Endometrium (tissue), 2 donors: ENCODE results near the gene RASA3.
A peak's percentile ranks its signal among the peaks of the same experiment; 100 is the strongest.
"Not testable (repeated sequence)": the region's sequence is repeated elsewhere in the genome, so short reads cannot be mapped to it uniquely, and the experiment has no call there.

ENCODE experiments used
- FAIRE-seq: peaks from 2 replicates; lab custom pipeline; 2012; peaks lifted over from hg19 to GRCh38; lab: Jason Lieb, UNC
- donor health status: control.
- donor health status: control.

Gene RASA3

GRCh38 chr13:114032126-114032799, 100.2 kb downstream of the RASA3 start:
- peak; percentile 21 for FAIRE-seq

- no peak for FAIRE-seq
Measured at GRCh38 chr13:114031631-114032030, 100.8 kb downstream of the RASA3 start.

GRCh38 chr13:114030666-114031610, 101.5 kb downstream of the RASA3 start:
- no peak for FAIRE-seq

DNA sequence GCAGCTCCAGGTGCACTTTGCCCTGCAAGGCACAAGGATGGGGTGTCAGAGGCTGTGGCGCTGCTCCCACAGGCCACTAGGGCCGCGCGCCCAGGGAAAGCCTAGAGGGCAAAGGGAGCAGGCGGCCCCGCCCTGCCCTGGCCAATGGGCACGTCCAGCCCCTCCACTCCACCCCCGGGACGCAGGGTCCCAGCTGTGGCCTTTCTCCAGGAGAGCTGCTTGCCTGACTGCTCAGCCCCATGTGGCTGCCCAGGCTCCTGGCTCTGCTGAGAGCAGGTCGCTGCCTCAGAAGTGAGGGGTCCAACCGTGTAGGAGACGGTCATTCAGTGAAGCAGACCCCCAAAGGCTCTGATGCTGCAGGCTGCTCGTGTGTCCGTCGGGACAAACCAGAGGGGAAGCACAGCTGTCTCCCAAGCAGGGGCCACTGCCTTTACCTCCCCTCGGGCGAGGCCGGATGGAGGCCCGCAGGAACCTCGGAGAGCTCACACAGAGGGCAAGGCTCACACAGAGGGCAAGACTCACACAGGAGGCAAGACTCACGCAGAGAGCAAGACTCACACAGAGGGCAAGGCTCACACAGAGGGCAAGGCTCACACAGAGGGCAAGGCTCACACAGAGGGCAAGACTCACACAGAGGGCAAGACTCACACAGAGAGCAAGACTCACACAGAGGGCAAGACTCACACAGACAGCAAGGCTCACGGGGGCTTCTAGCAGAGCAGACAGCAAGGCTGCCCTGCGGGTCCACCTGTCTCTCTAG, 102.4 kb downstream of the RASA3 start:
- FAIRE-seq = no peak

DNA sequence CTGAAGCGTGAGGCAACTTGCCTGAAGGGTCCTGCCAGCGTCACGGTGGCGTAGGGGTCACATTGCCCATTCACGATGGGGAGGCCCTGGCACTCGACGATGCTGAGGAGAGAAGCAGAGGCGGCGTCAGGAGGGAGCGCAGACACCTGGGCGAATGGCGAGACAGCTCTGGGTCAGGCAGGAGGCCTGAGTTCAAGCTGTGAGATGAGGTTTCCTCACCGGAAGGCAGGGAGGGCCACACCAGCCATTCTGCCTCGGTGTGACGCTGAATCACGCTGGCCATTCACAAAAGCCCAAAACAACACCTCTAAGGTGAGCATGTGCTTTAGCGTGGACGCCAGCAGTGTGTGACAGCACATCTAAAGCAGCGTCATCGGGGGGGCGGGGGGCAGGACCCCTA, 104.6 kb downstream of the RASA3 start:
- FAIRE-seq = no peak

- FAIRE-seq = no peak
Measured at GRCh38 chr13:114027046-114027715, 105.2 kb downstream of the RASA3 start.

GRCh38 chr13:114026481-114026880, 105.9 kb downstream of the RASA3 start:
- FAIRE-seq = no peak

DNA sequence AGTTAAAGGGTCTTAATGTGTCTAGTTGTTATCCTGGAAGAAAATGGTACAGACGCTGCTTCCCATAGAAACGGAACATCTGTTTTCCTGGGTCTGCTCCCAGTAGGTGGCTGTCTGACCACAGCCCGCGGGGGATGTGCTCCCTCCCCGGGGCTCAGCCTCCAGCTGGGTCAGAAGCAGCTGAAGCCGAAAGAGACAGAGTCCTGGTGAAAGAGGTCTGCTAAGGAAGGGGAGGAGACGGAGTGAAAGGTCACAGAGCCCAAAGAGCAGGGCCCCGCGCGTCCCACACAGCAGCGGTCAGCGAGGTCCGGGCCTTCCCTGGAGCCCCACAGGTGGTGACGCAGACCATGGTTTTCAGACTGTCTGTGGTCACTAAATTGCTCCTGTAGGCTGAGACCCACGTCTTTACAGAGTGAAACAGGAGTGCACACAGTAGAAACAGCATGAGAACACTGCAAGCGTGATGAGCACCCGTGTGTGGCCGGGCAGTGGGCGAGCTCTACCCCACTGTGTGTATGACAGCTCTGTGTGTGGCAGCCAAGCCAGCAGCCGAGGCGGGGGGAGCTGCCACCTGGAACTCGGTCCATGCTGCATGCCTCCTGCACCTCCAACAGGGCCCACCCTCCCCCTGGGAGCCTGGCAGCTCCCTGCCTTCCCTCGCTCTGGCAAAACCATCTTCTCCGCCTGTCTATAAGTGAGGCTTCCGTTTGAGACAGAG, 106.5 kb downstream of the RASA3 start:
- peak; percentile 81 for FAIRE-seq

- no peak for FAIRE-seq
Measured at GRCh38 chr13:114025405-114025713, 107.1 kb downstream of the RASA3 start.

GRCh38 chr13:114024603-114025404, 107.6 kb downstream of the RASA3 start:
- FAIRE-seq = no peak

DNA sequence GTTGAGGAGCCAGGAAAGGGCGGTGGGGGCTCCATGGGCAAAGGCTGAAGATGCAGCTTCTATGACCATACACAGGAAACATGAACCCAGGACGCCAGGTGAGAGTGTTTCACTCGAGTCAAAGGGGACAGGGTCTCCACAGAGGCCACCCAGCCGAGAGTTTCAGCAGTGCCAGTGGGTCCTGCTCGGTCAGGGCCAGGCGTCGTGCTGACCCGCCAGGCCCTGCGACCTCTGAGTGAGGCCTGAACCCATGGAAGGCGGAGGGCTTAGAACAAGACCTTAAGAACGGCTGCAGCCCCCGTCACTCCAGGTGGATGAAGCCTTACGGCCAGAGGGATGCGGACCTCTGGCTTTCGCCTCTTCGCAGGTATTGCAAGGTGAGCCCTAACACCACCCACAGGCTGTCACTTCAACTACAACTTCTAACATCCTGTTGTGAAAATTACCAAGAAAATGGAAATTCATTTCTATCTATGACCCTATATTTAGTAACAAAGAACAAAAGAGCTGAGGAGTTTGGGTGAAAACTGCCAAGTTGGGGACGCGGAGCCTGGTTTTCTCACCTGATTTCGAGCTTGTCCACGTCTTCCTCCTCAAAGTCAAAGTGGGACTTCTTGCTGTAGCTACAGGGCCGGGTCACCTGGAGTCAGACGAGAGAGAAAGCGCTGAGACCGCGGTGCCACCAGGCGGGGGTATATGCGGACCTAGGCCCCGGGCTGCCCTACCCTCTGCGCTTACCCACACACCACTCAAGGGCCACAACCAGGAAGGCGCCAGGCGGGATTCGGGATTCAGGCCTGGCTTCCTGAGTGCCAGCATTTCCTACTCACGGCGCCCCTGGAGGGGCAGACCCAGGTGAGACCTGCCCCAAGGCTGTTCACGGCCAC, 108.5 kb downstream of the RASA3 start:
- no peak for FAIRE-seq

DNA sequence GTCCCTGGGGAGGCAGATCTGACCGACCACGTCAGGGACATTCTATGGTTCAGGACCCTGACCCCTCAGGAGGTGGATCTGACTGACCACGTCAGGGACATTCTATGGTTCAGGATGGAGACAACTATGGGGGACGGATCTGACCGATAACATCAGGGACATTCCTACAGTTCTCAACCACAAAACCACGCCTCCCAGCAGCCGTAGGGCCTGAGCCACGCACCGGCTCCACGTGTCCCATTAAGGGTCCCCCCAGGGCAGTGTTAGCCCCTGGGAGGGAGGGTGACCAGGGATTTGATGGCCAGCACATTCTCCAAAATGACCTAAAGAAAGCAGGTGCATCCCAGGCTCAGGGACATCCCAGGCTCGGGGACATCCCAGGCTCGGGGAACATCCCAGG, 109.5 kb downstream of the RASA3 start:
- no peak for FAIRE-seq

GRCh38 chr13:114022309-114022669, 110.1 kb downstream of the RASA3 start:
- FAIRE-seq = no peak

GRCh38 chr13:114021464-114022308, 110.7 kb downstream of the RASA3 start:
- no peak for FAIRE-seq

DNA sequence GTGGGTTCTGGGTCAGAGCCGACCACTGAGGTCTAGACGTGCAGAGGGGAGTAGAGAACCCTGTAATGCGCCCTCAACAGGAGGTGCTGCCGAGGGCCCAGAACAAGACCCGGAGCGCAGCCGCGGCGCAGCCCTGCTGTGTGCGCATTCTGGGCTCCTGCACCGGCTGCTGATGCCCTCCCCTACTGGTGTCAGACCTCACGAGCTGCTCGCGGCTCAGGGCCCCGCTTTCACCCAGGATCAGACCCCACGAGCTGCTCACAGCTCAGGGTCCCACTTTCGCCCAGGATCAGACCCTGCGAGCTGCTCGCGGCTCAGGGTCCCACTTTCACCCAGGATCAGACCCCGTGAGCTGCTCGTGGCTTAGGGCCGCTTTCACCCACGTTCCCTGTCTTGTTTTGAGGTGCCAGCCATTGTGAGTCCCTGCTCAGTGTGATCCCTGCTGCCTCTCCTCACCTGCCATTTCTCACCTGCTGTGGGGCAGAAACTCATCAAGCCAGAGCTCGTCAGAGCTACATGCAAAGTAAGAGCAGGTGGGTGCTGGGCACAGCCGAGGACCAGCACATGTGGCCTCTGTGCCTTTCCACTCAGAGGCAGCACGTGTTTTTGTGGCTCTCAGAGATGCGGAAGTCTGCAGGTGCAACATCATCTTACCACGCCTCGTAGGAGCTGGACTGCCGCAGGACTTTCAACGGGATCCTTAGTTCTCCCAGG, 111.5 kb downstream of the RASA3 start:
- FAIRE-seq = no peak

DNA sequence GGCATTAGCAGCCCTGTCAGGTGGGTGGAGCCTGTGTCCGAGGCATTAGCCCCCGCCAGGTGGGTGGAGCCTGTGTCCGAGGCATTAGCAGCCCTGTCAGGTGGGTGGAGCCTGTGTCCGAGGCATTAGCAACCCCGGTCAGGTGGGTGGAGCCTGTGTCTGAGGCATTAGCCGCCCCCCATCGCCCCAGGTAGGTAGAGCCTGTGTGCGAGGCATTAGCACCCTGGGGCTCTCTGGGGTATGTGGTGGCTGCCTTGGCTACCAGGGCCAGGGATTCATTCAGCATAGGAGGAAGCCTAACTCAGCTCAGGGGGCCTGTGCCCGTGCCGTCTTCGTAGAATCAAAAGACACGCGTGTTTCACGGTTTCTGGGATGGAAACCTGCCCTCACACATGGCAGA, 112.3 kb downstream of the RASA3 start:
- FAIRE-seq = not testable (repeated sequence)

DNA sequence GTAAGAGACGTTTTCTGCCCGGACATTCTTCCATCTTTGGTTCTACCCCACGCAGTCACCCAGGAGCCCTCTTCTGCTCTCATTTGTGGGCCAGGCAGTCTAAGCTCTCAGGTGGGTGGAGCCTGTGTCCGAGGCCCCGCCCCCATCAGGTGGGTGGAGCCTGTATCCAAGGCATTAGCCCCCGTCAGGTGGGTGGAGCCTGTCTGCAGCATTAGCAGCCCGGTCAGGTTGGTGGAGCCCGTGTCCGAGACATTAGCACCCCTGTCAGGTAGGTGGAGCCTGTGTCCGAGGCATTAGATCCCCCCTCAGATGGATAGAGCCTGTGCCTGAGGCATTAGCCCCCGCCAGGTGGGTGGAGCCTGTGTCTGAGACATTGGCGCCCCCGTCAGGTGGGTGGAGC, 113.1 kb downstream of the RASA3 start:
- no peak for FAIRE-seq

- no peak for FAIRE-seq
Measured at GRCh38 chr13:114018461-114019055, 113.9 kb downstream of the RASA3 start.
